ENCODE data around the gene PCYT1B. TPM values are rescaled to one million over a fixed set of nuclear protein-coding genes. Genes with fewer than 3 reads are reported as not detected.

The PCYT1B gene
- total and polyA plus RNA-seq, 7 donors = under 0.01 to 2.4 (median 0.63) TPM; not detected in 1

DNA sequence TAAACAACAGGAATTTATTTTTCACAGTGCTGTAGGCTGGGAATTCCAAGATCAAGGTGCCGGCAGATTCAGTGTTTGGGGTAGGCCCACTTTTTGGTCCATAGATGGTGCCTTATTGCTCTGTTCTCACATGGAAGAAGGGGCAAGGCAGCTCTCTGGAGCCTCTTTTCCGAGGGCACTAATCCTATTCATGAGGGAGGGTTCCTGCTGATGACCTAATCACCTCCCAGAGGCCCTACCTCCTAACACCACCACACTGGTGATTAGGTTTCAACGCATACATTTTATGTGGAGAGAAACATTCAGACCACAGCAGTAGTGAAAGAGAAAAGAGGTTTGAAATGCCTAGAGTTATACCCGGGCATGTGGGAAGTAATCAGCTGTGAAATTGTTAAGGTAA lies 45.2 kb upstream of the PCYT1B start:
- intact Hi-C loops (cut with DNase I) = loop anchor here (5.0 kb wide), 1 partner anchor 1025 kb away; the partner anchor contains the start of gene PRDX4
- Histone ChIP-seq H3K4me1 (peaks cover 0 to 9% (median 4%) of the 10 kb centered on the region in 4 donors), H3K27ac (no peak overlapping the region), H3K9me3 (no peaks in the 10 kb centered on the region), H3K4me3 (no peak overlapping the region), H3K36me3 (no peaks in the 10 kb centered on the region), H3K27me3 (no peaks in the 10 kb centered on the region)
- DNase-seq = no peak
- WGBS, 2 donors = 81 to 84% methylated on average over 4 of the region's 4 CpGs
- TF ChIP-seq EP300 (IDR thresholded peaks at IDR 0.05) = no peak
- no peak for TF ChIP-seq POLR2A (IDR thresholded peaks at IDR 0.05)
- TF ChIP-seq, protein P1, sequence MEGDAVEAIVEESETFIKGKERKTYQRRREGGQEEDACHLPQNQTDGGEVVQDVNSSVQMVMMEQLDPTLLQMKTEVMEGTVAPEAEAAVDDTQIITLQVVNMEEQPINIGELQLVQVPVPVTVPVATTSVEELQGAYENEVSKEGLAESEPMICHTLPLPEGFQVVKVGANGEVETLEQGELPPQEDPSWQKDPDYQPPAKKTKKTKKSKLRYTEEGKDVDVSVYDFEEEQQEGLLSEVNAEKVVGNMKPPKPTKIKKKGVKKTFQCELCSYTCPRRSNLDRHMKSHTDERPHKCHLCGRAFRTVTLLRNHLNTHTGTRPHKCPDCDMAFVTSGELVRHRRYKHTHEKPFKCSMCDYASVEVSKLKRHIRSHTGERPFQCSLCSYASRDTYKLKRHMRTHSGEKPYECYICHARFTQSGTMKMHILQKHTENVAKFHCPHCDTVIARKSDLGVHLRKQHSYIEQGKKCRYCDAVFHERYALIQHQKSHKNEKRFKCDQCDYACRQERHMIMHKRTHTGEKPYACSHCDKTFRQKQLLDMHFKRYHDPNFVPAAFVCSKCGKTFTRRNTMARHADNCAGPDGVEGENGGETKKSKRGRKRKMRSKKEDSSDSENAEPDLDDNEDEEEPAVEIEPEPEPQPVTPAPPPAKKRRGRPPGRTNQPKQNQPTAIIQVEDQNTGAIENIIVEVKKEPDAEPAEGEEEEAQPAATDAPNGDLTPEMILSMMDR (IDR thresholded peaks at IDR 0.05) = no peak
- no peak for TF ChIP-seq POLR2AphosphoS5 (IDR thresholded peaks at IDR 0.05)

DNA sequence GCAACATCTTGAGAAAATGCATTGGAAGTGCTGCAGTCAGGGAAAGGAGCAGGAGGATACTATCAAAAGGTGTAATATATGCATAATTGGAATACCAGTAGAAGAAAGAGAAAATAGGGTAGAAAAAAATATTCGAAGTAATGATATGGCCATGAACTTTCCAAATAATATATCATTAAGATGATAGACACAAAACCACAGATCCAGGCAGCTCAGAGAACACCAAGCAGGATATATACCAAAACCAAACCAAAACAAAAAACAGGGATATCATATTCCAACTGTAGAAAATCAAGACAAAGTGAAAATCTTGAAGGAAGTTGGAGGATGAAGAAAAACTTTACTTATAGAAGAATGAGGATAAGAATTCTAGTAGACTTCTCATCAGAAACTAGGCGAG lies 36.9 kb upstream of the PCYT1B start:
- TF ChIP-seq, protein P1 (IDR thresholded peaks at IDR 0.05) = no peak
- TF ChIP-seq EP300 (IDR thresholded peaks at IDR 0.05) = no peak
- no peak for TF ChIP-seq POLR2A (IDR thresholded peaks at IDR 0.05)
- no peak for TF ChIP-seq POLR2AphosphoS5 (IDR thresholded peaks at IDR 0.05)
- 95 to 97% methylated on average over 2 of the region's 2 CpGs for WGBS, 2 donors
- intact Hi-C loops (cut with DNase I) = no loop called here
- no peak overlapping the region for H3K4me3 ChIP-seq
- no peaks in the 10 kb centered on the region for H3K9me3 ChIP-seq
- no peaks in the 10 kb centered on the region for H3K27me3 ChIP-seq
- no peak for DNase-seq
- H3K36me3 ChIP-seq = no peaks in the 10 kb centered on the region
- no peak overlapping the region for H3K27ac ChIP-seq
- H3K4me1 ChIP-seq = no peaks in the 10 kb centered on the region

DNA sequence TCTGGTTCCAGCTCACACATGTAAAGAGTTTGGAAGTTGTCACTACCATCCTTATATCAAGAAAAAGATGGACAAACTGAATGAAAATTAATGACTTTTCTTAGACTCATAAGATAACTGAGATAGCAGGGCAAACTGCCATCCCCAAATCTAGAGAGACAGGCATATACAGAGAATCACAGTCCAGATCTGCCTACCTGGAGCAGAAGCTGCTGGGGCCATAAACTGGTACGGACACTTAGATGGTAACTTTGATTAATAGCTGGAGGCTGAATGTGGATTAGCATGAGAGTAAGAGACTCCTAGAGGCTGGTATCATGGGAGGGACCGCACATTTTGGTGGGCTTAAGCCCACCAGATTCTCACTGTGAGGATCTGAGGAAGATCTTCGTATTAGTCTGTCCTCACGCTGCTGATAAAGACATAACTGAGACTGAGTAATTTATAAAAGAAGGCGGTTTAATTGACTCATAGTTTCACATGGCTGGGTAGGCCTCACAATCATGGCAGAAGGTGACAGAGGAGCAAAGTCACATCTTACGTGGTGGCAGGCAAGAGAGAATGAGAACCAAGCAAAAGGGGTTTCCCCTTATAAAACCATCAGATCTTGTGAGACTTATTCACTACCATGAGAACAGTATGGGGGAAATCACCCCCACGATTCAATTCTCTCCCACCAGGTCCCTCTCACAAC lies 35.7 kb upstream of the PCYT1B start:
- H3K9me3 ChIP-seq = no peaks in the 10 kb centered on the region
- WGBS, 2 donors = 82 to 86% methylated on average over 7 of the region's 7 CpGs

DNA sequence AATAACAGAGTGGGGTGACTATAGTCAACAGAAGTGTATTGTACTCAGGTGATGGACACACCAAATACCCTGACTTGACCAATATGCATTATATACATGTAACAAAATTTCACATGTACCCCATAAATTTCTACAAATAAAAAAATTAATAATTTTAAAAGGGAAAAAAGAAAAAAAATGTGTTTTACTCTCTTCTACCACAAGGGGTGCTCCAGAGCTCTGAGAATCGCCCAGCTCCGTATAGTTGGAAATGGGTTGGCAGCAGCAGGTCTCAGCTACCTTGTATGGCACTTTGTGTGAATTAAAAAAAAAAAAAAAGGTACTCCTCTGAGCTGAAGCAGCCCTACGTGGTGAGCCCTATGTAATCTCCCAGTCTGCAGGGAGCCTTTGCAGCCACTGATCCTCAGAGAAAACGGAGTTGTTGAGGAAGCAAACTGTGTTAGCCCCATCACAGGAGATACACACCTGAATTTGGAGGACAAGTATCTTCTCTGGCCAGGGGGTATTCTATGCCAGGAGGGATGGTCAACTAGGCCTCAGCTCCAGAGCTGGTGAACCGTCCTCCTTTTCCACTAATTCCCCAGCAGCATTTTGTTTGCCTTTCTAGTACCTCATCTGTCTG lies 29.4 kb upstream of the PCYT1B start:
- no peak overlapping the region for H3K4me3 ChIP-seq
- H3K27ac ChIP-seq = no peak overlapping the region
- no peak for DNase-seq
- no peaks in the 10 kb centered on the region for H3K4me1 ChIP-seq
- intact Hi-C loops (cut with DNase I) = no loop called here
- no peaks in the 10 kb centered on the region for H3K36me3 ChIP-seq
- no peaks in the 10 kb centered on the region for H3K9me3 ChIP-seq
- TF ChIP-seq, protein P1 (IDR thresholded peaks at IDR 0.05) = peak in 2 of 4 experiments; percentile 17 to 50
- TF ChIP-seq POLR2AphosphoS5 (IDR thresholded peaks at IDR 0.05) = no peak
- H3K27me3 ChIP-seq = no peaks in the 10 kb centered on the region
- WGBS, 2 donors = 36 to 39% methylated on average over 5 of the region's 5 CpGs

More for the DNA sequence above, 35.7 kb upstream of the PCYT1B start:
- H3K36me3 ChIP-seq = no peaks in the 10 kb centered on the region
- H3K4me1 ChIP-seq = no peaks in the 10 kb centered on the region
- no peak for TF ChIP-seq POLR2A (IDR thresholded peaks at IDR 0.05)
- TF ChIP-seq EP300 (IDR thresholded peaks at IDR 0.05) = no peak
- no peak for TF ChIP-seq POLR2AphosphoS5 (IDR thresholded peaks at IDR 0.05)
- TF ChIP-seq, protein P1 (IDR thresholded peaks at IDR 0.05) = no peak
- H3K27ac ChIP-seq = no peak overlapping the region
- intact Hi-C loops (cut with DNase I) = no loop called here
- no peak for DNase-seq
- H3K27me3 ChIP-seq = no peaks in the 10 kb centered on the region
- no peak overlapping the region for H3K4me3 ChIP-seq

Data from sigmoid colon (tissue), 7 donors.